HEK293 (cell line): Measurements from ENCODE around the gene IMMP2L.
"Not testable (repeated sequence)": the region's sequence is repeated elsewhere in the genome, so short reads cannot be mapped to it uniquely, and the experiment has no call there.

Experiments used
- CTCF ChIA-PET: fragments of 350-600 bp; formaldehyde crosslinking; extraction: SDS; loops from one replicate; lab custom pipeline; 2021; ENCODE audit warnings: antibody characterized with exemption; lab: Yijun Ruan, JAX
- POLR2A ChIA-PET: fragments of 300-600 bp; formaldehyde crosslinking; extraction: SDS; loops from one replicate; lab custom pipeline; 2020; ENCODE audit warnings: antibody characterized with exemption, inconsistent platforms; lab: Yijun Ruan, JAX
- H3K27ac ChIP-seq: fragments of 200-500 bp; sonication (Bioruptor generic); 2 replicates; pipeline ENCODE4 v1.5.1; 2014; ENCODE audit warnings: low read depth, low read length, control low read depth, inconsistent platforms; ENCODE audit errors: extremely low read depth
- H3K36me3 ChIP-seq, 2 experiments: fragments of 200-500 bp in 1 of 2; sonication (Bioruptor generic) in 1 of 2; 1 replicate in 1 of 2; 2 replicates in 1 of 2; pipeline ENCODE4 v1.5.1; 2014 to 2017; ENCODE audit warnings: inconsistent platforms in 2 of 2, low read length in 2 of 2; ENCODE audit not compliant: control insufficient read depth in 2 of 2, insufficient read depth in 1 of 2
- H3K4me1 ChIP-seq: fragments of 200-500 bp; sonication (Bioruptor generic); 2 replicates; pipeline ENCODE4 v1.5.1; 2014; ENCODE audit warnings: mild to moderate bottlenecking, low read length, inconsistent platforms; ENCODE audit not compliant: control insufficient read depth, insufficient read depth
- H3K4me3 ChIP-seq: 2 replicates; pipeline ENCODE4 v1.5.1; 2011; ENCODE audit warnings: low read depth, mild to moderate bottlenecking, control low read depth, low read length, moderate library complexity
- H3K9me3 ChIP-seq: fragments of 200-500 bp; sonication (Bioruptor generic); 2 replicates; pipeline ENCODE4 v1.5.1; 2014; ENCODE audit warnings: low read depth, low read length, inconsistent platforms; ENCODE audit not compliant: control insufficient read depth, insufficient read depth
- KLF1 ChIP-seq: fragments of 450-650 bp; formaldehyde crosslinking; IDR thresholded peaks from 2 replicates; pipeline ENCODE4 v1.5.1; 2016; ENCODE audit warnings: missing biosample characterization, missing genetic modification characterization
- SCRT2 ChIP-seq: fragments of 450-650 bp; formaldehyde crosslinking; IDR thresholded peaks from 2 replicates; pipeline ENCODE4 v1.5.1; 2016; ENCODE audit warnings: missing biosample characterization, missing genetic modification characterization
- ZNF501 ChIP-seq: fragments of 450-650 bp; formaldehyde crosslinking; IDR thresholded peaks from 2 replicates; pipeline ENCODE4 v1.5.1; 2016; ENCODE audit warnings: missing biosample characterization, missing genetic modification characterization
- ZNF677 ChIP-seq: fragments of 450-650 bp; IDR thresholded peaks from 2 replicates; pipeline ENCODE4 v1.5.0; 2018; ENCODE audit warnings: missing biosample characterization, mild to moderate bottlenecking, missing genetic modification characterization, moderate library complexity
- ZNF76 ChIP-seq: fragments of 450-650 bp; formaldehyde crosslinking; IDR thresholded peaks from 2 replicates; pipeline ENCODE4; 2016; ENCODE audit warnings: low read depth, missing biosample characterization, missing genetic modification characterization, borderline replicate concordance
- TF ChIP-seq, protein P1 (sequence below): fragments of 450-650 bp; formaldehyde crosslinking; IDR thresholded peaks from 2 replicates; pipeline ENCODE4 v1.5.1; 2016; ENCODE audit warnings: missing biosample characterization, missing genetic modification characterization, low read depth
- TF ChIP-seq, protein P2 (sequence below): fragments of 450-650 bp; formaldehyde crosslinking; IDR thresholded peaks from 2 replicates; pipeline ENCODE4 v1.5.1; 2016; ENCODE audit warnings: missing biosample characterization, missing genetic modification characterization
- TF ChIP-seq, protein P3 (sequence below): fragments of 450-650 bp; formaldehyde crosslinking; IDR thresholded peaks from 2 replicates; pipeline ENCODE4 v1.5.1; 2017; ENCODE audit warnings: missing biosample characterization, missing genetic modification characterization

The IMMP2L gene

DNA sequence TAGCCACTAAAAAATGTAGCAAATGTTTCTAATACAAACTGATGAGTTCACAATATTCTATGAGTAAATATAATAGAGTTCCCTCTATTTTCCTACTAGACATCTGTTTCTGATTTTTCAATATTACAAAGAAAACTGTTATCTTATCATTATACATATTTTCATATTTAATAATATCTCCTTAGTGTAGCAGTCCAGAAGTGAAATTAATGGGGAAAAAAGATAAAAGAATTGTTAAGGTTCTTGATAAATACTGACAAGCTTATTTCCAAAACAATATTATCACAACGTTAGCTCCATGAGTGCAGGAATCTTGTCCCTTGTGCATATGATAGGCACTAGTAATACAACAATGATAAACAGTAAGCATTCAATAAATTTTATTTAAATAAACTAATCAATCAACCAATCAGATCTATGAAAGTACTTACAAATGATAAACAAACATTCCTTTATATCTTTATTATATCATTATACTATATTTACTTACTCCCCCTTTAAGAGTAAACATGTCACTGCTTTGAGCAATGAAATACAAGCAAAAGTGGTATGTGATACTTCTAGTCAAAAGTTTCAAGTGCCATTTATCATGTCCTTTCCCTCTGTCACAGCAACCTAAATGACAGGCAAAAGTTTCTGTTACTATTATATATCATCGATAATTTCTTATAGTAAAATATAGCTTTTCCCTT, 103.1 kb downstream of the IMMP2L start (continued):
- no peak for TF ChIP-seq ZNF501 (tag by site-specific recombination)
- TF ChIP-seq, all 188 proteins: peak for 0

- H3K4me3 ChIP-seq, H3K4me1 ChIP-seq, H3K9me3 ChIP-seq, H3K36me3 ChIP-seq, POLR2A ChIA-PET, CTCF ChIA-PET, H3K27ac ChIP-seq: not testable (repeated sequence)
- peak; percentile 27; the same call in 1 of the 2 replicates for TF ChIP-seq SCRT2
These were observed 111.6 kb downstream of the IMMP2L start for GRCh38 chr7:111450705-111451104.

DNA sequence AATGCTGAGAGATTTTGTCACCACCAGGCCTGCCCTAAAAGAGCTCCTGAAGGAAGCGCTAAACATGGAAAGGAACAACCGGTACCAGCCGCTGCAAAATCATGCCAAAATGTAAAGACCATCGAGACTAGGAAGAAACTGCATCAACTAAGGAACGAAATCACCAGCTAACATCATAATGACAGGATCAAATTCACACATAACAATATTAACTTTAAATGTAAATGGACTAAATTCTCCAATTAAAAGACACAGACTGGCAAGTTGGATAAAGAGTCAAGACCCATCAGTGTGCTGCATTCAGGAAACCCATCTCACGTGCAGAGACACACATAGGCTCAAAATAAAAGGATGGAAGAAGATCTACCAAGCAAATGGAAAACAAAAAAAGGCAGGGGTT, 114.8 kb downstream of the IMMP2L start:
- H3K4me1 ChIP-seq, H3K27ac ChIP-seq, H3K36me3 ChIP-seq, POLR2A ChIA-PET, CTCF ChIA-PET, H3K4me3 ChIP-seq, H3K9me3 ChIP-seq: not testable (repeated sequence)

GRCh38 chr7:111439977-111440376, 122.3 kb downstream of the IMMP2L start:
- CTCF ChIA-PET, result no interaction called here
- H3K4me1 ChIP-seq, result no peaks in the 10 kb centered on the region
- H3K4me3 ChIP-seq, result no peak overlapping the region
- TF ChIP-seq ZNF677, result no peak
- no peak for TF ChIP-seq ZNF76 (tag by site-specific recombination)
- TF ChIP-seq, protein P1, sequence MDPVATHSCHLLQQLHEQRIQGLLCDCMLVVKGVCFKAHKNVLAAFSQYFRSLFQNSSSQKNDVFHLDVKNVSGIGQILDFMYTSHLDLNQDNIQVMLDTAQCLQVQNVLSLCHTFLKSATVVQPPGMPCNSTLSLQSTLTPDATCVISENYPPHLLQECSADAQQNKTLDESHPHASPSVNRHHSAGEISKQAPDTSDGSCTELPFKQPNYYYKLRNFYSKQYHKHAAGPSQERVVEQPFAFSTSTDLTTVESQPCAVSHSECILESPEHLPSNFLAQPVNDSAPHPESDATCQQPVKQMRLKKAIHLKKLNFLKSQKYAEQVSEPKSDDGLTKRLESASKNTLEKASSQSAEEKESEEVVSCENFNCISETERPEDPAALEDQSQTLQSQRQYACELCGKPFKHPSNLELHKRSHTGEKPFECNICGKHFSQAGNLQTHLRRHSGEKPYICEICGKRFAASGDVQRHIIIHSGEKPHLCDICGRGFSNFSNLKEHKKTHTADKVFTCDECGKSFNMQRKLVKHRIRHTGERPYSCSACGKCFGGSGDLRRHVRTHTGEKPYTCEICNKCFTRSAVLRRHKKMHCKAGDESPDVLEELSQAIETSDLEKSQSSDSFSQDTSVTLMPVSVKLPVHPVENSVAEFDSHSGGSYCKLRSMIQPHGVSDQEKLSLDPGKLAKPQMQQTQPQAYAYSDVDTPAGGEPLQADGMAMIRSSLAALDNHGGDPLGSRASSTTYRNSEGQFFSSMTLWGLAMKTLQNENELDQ (tag by site-specific recombination), result no peak
- TF ChIP-seq, protein P2, sequence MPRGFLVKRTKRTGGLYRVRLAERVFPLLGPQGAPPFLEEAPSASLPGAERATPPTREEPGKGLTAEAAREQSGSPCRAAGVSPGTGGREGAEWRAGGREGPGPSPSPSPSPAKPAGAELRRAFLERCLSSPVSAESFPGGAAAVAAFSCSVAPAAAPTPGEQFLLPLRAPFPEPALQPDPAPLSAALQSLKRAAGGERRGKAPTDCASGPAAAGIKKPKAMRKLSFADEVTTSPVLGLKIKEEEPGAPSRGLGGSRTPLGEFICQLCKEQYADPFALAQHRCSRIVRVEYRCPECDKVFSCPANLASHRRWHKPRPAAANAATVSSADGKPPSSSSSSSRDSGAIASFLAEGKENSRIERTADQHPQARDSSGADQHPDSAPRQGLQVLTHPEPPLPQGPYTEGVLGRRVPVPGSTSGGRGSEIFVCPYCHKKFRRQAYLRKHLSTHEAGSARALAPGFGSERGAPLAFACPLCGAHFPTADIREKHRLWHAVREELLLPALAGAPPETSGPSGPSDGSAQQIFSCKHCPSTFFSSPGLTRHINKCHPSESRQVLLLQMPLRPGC (tag by site-specific recombination), result no peak
- no peak for TF ChIP-seq KLF1 (tag by site-specific recombination)
- TF ChIP-seq, protein P3, sequence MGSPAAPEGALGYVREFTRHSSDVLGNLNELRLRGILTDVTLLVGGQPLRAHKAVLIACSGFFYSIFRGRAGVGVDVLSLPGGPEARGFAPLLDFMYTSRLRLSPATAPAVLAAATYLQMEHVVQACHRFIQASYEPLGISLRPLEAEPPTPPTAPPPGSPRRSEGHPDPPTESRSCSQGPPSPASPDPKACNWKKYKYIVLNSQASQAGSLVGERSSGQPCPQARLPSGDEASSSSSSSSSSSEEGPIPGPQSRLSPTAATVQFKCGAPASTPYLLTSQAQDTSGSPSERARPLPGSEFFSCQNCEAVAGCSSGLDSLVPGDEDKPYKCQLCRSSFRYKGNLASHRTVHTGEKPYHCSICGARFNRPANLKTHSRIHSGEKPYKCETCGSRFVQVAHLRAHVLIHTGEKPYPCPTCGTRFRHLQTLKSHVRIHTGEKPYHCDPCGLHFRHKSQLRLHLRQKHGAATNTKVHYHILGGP (tag by site-specific recombination), result no peak
- no peak overlapping the region for H3K27ac ChIP-seq
- H3K9me3 ChIP-seq, result no peaks in the 10 kb centered on the region
- POLR2A ChIA-PET, result no interaction called here
- no peaks in the 10 kb centered on the region for H3K36me3 ChIP-seq
